Tibial nerve (tissue), 4 donors: ENCODE data around the gene GJA9. TPM values are rescaled to one million over a fixed set of nuclear protein-coding genes. Genes with fewer than 3 reads are reported as not detected.

Source experiments
- DNase-seq, 2 donors: peaks; one replicate each; pipeline ENCODE4 v3.0.0-alpha.2; 2019; ENCODE audit warnings: low spot score in 2 of 2
- H3K27ac ChIP-seq, 4 donors: fragments of 200-600 bp; sonication (generic) in 3 of 4; one replicate each; pipeline ENCODE4 v1.5.1; 2017 to 2019; ENCODE audit warnings: mild to moderate bottlenecking in 1 of 4
- H3K27me3 ChIP-seq, 2 donors: fragments of 200-600 bp; sonication (generic) in 1 of 2; one replicate each; pipeline versions ENCODE4 v1.5.1 to v1.6.0; 2017 to 2019
- H3K36me3 ChIP-seq, 3 donors: fragments of 200-600 bp; sonication (generic); one replicate each; pipeline ENCODE4 v1.5.1; 2018 to 2019
- H3K4me1 ChIP-seq, 4 donors: fragments of 200-600 bp; sonication (generic) in 3 of 4; one replicate each; pipeline ENCODE4 v1.5.1; 2017 to 2019
- H3K4me3 ChIP-seq, 4 donors: fragments of 200-600 bp; sonication (generic) in 3 of 4; one replicate each; pipeline ENCODE4 v1.5.1; 2017 to 2019; ENCODE audit warnings: mild to moderate bottlenecking in 1 of 4, moderate library complexity in 1 of 4
- H3K9me3 ChIP-seq, 4 donors: fragments of 200-600 bp; sonication (generic) in 3 of 4; one replicate each; pipeline ENCODE4 v1.5.1; 2017 to 2019
- CTCF ChIP-seq, 5 experiments: fragments of 200-600 bp in 3 of 5; fragments of 450-650 bp in 2 of 5; sonication (generic) in 3 of 5; IDR thresholded peaks; one replicate each; pipeline ENCODE4 v1.5.1; 2016 to 2019; ENCODE audit warnings: antibody characterized with exemption in 5 of 5, mild to moderate bottlenecking in 3 of 5, moderate library complexity in 2 of 5
- EP300 ChIP-seq, 2 donors: sonication (generic); formaldehyde crosslinking; IDR thresholded peaks; one replicate each; pipeline ENCODE4 v1.6.1; 2017; ENCODE audit warnings: antibody characterized with exemption in 2 of 2, mild to moderate bottlenecking in 1 of 2
- POLR2A ChIP-seq, 2 donors: fragments of 450-650 bp; IDR thresholded peaks; one replicate each; pipeline ENCODE4 v1.6.1; 2017; ENCODE audit warnings: antibody characterized with exemption in 2 of 2, mild to moderate bottlenecking in 2 of 2, moderate library complexity in 2 of 2
- WGBS, 2 donors: methylation state at CpG; one replicate each; pipeline ENCODE4 v1.1.5; 2018; 5-methylcytosine and 5-hydroxymethylcytosine counted together
- total RNA-seq, 4 donors: library from RNA; depleted of rRNA; stranded (reverse); fragments of >200 nt; gene quantifications; one replicate each; pipeline ENCODE4 v1.1.0, GENCODE V29; 2016

GJA9 gene
- total RNA-seq, 4 donors from 2014 or later, result not detected

GRCh38 chr1:38834221-38834782 lies 47.1 kb downstream of the GJA9 start:
- DNase-seq, result no peak
- Histone ChIP-seq H3K4me1 (peaks cover 0 to 17% (median 0%) of the 10 kb centered on the region in 4 donors), H3K9me3 (no peaks in the 10 kb centered on the region), H3K27ac (no peak overlapping the region), H3K36me3 (peaks cover 0 to 18% (median 2%) of the 10 kb centered on the region in 3 donors), H3K4me3 (no peak overlapping the region), H3K27me3 (no peaks in the 10 kb centered on the region)
- TF ChIP-seq POLR2A (IDR thresholded peaks at IDR 0.05), result no peak
- no peak for TF ChIP-seq CTCF (IDR thresholded peaks at IDR 0.05)
- TF ChIP-seq EP300 (IDR thresholded peaks at IDR 0.05), result no peak
- 83 to 88% methylated on average over 3 of the region's 3 CpGs for WGBS, 2 donors

- H3K9me3 ChIP-seq, result no peaks in the 10 kb centered on the region
- no peak for DNase-seq
- peaks cover 0 to 17% (median 0%) of the 10 kb centered on the region in 4 donors for H3K4me1 ChIP-seq
- H3K36me3 ChIP-seq, result peaks cover 0 to 7% (median 2%) of the 10 kb centered on the region in 3 donors
- TF ChIP-seq POLR2A (IDR thresholded peaks at IDR 0.05) (no peak), CTCF (IDR thresholded peaks at IDR 0.05) (no peak), EP300 (IDR thresholded peaks at IDR 0.05) (no peak)
- 33 to 36% methylated on average over 3 of the region's 3 CpGs for WGBS, 2 donors
- no peak overlapping the region for H3K27ac ChIP-seq
- H3K27me3 ChIP-seq, result no peaks in the 10 kb centered on the region
- H3K4me3 ChIP-seq, result no peak overlapping the region
These were observed 48.2 kb downstream of the GJA9 start for GRCh38 chr1:38833146-38833545.

GRCh38 chr1:38832370-38832734 lies 49.0 kb downstream of the GJA9 start:
- no peak overlapping the region for H3K4me3 ChIP-seq
- H3K4me1 ChIP-seq, result peaks cover 0 to 17% (median 0%) of the 10 kb centered on the region in 4 donors
- DNase-seq, result no peak
- H3K9me3 ChIP-seq, result no peaks in the 10 kb centered on the region
- no peaks in the 10 kb centered on the region for H3K27me3 ChIP-seq
- whole genome bisulfite sequencing, 2 donors, result 92% methylated on average over 3 of the region's 3 CpGs
- H3K27ac ChIP-seq, result no peak overlapping the region
- H3K36me3 ChIP-seq, result no peaks in the 10 kb centered on the region
- TF ChIP-seq POLR2A (IDR thresholded peaks at IDR 0.05) (no peak), CTCF (IDR thresholded peaks at IDR 0.05) (no peak), EP300 (IDR thresholded peaks at IDR 0.05) (no peak)

GRCh38 chr1:38831731-38832369 lies 49.5 kb downstream of the GJA9 start:
- WGBS, 2 donors, result 80 to 86% methylated on average over 6 of the region's 6 CpGs

More at GRCh38 chr1:38831731-38832369, 49.5 kb downstream of the GJA9 start:
- Histone ChIP-seq H3K9me3 (no peaks in the 10 kb centered on the region), H3K4me1 (peaks cover 0 to 17% (median 0%) of the 10 kb centered on the region in 4 donors), H3K27me3 (no peaks in the 10 kb centered on the region), H3K27ac (no peak overlapping the region), H3K4me3 (no peak overlapping the region), H3K36me3 (no peaks in the 10 kb centered on the region)
- TF ChIP-seq POLR2A (IDR thresholded peaks at IDR 0.05) (no peak), CTCF (IDR thresholded peaks at IDR 0.05) (no peak), EP300 (IDR thresholded peaks at IDR 0.05) (no peak)
- no peak for DNase-seq
